Suprapubic skin (tissue), 4 donors: ENCODE results near the gene ACVR2A.

Experiments used
- POLR2A ChIP-seq, 2 donors: fragments of 450-650 bp; IDR thresholded peaks; one replicate each; pipeline ENCODE4 v1.6.1; 2017; ENCODE audit warnings: antibody characterized with exemption in 2 of 2, mild to moderate bottlenecking in 2 of 2, moderate library complexity in 2 of 2
- POLR2AphosphoS5 ChIP-seq, 3 donors: sonication (generic); formaldehyde crosslinking; IDR thresholded peaks; one replicate each; pipeline ENCODE4 v1.6.1; 2017; ENCODE audit warnings: antibody characterized with exemption in 3 of 3

DNA sequence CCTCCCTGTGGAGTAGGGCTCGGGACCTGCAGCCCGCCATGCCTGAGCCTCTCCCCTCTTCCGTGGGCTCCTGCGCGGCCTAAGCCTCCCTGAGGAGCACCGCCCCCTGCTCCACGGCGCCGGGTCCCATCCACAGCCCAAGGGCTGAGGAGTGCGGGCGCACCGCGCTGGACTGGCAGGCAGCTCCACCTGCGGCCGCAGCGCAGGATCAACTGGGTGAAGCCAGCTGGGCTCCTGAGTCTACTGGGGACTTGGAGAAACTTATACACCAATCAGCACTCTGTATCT is 17.8 kb upstream of the ACVR2A start:
- TF ChIP-seq POLR2A (IDR thresholded peaks at IDR 0.05), result no peak
- TF ChIP-seq POLR2AphosphoS5 (IDR thresholded peaks at IDR 0.05), result no peak
